Right lobe of liver (tissue), 4 donors: ENCODE results near the gene CUBN.

Experiments used
- POLR2A ChIP-seq: fragments of 450-650 bp; IDR thresholded peaks from one replicate; pipeline ENCODE4 v1.6.1; 2017; ENCODE audit warnings: antibody characterized with exemption, mild to moderate bottlenecking
- TF ChIP-seq, protein P1 (sequence below), 4 donors: fragments of 200-600 bp in 3 of 4; fragments of 450-650 bp in 1 of 4; IDR thresholded peaks; one replicate each; pipeline versions ENCODE4 v1.5.1 to v1.8.0; 2016 to 2022; ENCODE audit warnings: antibody characterized with exemption in 4 of 4, mild to moderate bottlenecking in 2 of 4
- donor health status: DM: no; HTN: no; CAD: no.
- donor health status: DM: no; HTN: no; CAD: no.
- donor health status: DM: no; HTN: yes; CAD: no.

DNA sequence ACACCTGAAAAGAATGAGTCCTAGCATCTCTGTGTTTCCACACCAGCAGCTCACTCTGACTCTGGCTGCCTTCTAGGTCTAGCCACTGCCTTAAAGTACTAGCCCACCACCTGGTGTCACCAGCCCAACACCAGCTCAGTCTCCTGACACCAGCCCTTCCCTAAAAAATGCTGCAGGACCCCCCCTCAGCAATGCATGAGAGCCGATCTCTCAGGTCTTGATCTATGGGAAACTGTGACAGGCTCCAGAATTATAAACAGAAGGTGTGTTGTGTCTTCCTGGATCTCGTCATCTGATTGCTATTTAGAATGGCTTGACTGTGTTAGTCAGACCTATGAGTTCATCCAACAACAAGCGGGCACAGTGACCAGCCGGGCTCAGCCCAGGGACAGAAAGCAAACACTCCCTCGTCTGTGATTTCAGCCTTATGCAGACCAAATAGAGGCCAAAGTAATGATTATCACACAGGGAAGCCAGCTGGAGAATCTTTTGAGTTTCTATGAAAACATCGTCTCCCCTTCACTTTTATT is 66.6 kb downstream of the CUBN start:
- TF ChIP-seq, protein P1, sequence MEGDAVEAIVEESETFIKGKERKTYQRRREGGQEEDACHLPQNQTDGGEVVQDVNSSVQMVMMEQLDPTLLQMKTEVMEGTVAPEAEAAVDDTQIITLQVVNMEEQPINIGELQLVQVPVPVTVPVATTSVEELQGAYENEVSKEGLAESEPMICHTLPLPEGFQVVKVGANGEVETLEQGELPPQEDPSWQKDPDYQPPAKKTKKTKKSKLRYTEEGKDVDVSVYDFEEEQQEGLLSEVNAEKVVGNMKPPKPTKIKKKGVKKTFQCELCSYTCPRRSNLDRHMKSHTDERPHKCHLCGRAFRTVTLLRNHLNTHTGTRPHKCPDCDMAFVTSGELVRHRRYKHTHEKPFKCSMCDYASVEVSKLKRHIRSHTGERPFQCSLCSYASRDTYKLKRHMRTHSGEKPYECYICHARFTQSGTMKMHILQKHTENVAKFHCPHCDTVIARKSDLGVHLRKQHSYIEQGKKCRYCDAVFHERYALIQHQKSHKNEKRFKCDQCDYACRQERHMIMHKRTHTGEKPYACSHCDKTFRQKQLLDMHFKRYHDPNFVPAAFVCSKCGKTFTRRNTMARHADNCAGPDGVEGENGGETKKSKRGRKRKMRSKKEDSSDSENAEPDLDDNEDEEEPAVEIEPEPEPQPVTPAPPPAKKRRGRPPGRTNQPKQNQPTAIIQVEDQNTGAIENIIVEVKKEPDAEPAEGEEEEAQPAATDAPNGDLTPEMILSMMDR (IDR thresholded peaks at IDR 0.05), result no peak
- no peak for TF ChIP-seq POLR2A
